ENCODE measurements around the gene ATG2A.

DNA sequence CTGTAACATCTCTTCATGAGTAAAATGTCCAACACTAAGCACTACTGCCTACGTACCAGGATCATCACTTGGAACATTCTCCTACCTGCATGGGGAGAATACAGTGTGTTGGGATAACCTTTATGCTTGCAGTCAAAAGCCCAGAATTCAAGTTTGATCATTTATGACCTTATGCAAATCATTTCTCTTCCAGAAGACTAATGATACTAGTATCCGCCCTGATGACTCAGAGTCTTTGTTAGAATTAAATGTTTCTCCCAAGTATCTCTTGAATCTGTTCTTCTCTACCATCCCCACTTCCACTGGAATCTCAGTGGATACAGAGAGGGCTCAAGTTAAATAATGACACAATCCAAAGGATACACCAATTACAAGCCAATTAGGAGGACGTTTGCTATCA is 42.5 kb upstream of the ATG2A start:
- TF ChIP-seq, protein P1, sequence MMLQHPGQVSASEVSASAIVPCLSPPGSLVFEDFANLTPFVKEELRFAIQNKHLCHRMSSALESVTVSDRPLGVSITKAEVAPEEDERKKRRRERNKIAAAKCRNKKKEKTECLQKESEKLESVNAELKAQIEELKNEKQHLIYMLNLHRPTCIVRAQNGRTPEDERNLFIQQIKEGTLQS (IDR thresholded peaks at IDR 0.05; ENCODE audit: borderline replicate concordance, extremely low read depth, low read depth, low read length), result no peak
- no peak for TF ChIP-seq SMC3 (IDR thresholded peaks at IDR 0.05; ENCODE audit: borderline replicate concordance, low read length)
